Measurements from ENCODE around the gene VAC14.

Gene VAC14

GRCh38 chr16:70661918-70662641 lies 138.9 kb downstream of the VAC14 start:
- peak; percentile 52 for DNase-seq (ENCODE audit: low read depth)

DNA sequence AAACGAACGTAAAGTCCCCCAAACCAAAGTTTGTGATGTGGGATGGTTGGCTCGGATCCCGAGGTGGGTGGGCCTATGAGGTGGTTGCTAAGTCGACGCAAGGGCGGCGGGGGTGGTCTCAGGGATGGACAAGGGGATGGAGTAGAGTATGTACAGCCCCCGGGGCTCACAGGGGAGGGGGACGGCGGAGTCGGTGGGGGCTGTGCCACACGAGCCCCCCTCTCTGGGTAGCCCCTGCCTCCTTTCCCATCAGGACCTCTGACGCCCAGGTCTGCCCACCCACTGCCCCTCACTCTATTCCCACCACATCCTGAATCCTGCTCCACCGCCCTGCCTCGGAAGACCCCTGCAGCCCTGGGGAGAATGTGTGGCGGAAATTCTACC lies 139.4 kb downstream of the VAC14 start:
- no peak for DNase-seq (ENCODE audit: low read depth)

DNA sequence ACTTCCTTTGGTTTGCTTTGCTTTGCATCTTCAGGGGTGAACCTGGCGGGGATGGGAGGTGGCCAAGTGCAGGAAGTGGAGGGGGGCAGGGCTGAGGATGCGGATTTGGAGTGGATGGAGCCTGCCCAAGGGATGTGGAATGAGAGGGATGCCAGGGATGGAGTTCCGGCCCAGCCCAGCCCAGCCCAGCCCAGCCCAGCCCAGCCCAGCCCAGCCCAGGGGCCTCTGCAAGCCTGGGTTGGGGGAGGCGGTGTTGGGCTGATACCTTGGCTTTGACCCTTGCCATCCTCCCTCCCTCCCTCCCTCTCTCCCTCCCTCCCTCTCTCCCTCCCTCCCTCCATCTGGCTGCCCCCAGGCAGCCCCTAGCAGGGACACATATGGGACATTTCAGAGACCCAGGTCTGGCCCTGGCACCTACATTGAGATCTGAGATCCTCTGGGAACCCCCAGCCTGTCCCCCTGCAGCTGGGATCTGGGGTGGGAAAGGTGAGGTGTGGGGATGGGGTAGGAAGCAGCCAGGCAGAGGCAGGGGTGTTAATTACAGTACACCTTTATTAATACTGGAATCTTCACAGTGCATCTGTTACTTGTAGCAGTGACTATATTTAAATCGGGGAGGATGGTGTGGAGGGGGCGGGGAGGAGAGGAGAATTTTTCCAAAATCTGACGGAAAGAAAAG lies 140.1 kb downstream of the VAC14 start:
- no peak for DNase-seq (ENCODE audit: low read depth)

DNA sequence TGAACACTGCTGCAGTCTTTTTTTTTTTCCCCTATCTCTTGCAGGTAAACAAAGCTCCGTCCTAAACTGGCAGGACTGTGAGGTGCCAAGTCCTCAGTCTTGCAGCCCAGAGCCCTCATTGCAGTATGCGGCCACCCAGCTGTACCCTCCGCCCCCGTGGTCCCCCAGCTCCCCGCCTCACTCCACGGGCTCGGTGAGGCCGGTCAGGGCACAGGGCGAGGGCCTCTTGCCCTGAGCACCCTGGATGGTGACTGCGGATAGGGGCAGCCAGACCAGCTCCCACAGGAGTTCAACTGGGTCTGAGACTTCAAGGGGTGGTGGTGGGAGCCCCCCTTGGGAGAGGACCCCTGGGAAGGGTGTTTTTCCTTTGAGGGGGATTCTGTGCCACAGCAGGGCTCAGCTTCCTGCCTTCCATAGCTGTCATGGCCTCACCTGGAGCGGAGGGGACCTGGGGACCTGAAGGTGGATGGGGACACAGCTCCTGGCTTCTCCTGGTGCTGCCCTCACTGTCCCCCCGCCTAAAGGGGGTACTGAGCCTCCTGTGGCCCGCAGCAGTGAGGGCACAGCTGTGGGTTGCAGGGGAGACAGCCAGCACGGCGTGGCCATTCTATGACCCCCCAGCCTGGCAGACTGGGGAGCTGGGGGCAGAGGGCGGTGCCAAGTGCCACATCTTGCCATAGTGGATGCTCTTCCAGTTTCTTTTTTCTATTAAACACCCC lies 140.8 kb downstream of the VAC14 start:
- no peak for DNase-seq (ENCODE audit: low read depth)

DNA sequence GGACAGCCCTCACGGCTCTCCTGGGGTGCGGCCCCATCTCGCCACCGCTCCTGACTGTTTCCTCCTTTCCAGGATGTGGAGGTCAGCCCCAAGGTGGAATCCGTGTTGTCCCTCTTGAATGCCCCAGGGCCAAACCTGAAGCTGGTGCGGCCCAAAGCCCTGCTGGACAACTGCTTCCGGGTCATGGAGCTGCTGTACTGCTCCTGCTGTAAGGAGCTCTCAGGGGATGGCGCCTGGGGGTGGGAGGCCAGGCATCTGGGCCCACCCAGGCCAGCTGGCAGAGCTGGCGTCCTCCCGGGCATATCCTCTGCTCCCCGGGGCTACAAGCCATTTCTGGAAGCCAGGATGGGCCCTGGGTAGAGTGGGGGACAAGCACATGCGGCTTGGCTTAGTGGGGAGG lies 141.4 kb downstream of the VAC14 start:
- no peak for DNase-seq (ENCODE audit: low read depth)

GRCh38 chr16:70658921-70659320 lies 142.0 kb downstream of the VAC14 start:
- no peak for DNase-seq (ENCODE audit: low read depth)

DNA sequence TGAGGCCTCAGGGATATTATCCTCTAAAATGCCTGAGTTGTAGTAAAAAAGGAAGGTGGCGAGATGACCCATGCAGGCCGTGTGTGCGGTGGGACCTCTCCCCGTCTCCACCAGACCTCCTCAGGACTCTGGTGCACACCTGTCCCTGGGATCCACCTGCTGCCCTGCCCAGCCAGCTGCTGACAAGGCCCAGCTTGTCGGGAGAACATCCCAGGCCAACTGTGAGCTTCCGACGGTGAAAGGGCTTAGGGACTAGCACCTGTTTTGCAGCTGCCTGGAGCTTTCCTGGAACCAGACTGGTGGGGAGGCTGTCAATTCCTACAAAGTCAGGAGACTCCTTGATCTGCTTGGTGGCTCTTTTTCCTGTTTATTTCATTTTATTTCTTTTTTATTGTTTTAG lies 143.0 kb downstream of the VAC14 start:
- no peak for DNase-seq (ENCODE audit: low read depth)

- DNase-seq (ENCODE audit: low read depth), result no peak
Measured at GRCh38 chr16:70656712-70657263, 144.2 kb downstream of the VAC14 start.

GRCh38 chr16:70656065-70656711 lies 144.8 kb downstream of the VAC14 start:
- no peak for DNase-seq (ENCODE audit: low read depth)

- DNase-seq (ENCODE audit: low read depth), result peak; percentile 73
Measured at GRCh38 chr16:70653809-70654771, 146.9 kb downstream of the VAC14 start.

GRCh38 chr16:70653406-70653805 lies 147.6 kb downstream of the VAC14 start:
- no peak for DNase-seq (ENCODE audit: low read depth)

GRCh38 chr16:70652322-70652721 lies 148.6 kb downstream of the VAC14 start:
- DNase-seq (ENCODE audit: low read depth), result no peak

DNA sequence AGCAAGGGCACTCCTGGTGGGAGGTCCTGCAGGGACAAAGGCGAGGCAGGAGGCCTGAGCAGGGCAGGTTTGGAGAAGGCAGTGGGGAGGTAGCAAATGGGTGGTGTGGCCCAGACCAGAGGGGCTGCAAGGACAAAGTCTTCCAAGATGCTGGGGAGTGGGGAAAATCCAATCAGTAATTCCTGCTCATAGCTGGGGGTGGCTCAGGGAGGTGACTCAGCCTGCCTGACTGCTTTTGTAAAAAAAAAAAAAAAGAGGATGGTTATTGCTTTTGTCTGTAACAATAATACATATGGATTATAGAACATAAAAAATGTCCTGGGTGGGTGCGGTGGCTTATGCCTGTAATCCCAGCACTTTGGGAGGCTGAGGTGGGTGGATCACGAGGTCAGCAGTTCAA lies 149.4 kb downstream of the VAC14 start:
- no peak for DNase-seq (ENCODE audit: low read depth)

DNA sequence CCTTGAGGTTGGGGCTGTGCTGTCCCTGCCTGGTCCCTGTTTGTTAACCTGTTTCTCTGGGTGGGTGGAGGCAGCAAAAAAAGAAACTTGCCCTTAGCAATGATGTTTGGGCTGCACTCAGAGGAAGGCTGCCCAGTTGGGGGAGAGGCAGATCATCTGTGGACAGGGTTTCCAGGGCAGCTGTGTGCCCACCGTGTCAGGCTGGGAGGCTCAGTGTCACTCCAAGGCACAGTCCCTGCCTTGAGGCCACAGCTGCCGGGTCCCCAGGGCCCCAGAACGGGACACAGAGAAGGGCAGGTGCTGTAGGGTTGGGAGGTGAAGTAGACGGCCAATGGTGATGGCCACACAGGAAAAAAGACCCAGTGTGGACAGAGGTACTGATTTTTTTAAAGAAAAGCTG lies 150.7 kb downstream of the VAC14 start:
- no peak for DNase-seq (ENCODE audit: low read depth)

- no peak for DNase-seq (ENCODE audit: low read depth)
Measured at GRCh38 chr16:70649300-70649699, 151.7 kb downstream of the VAC14 start.

DNA sequence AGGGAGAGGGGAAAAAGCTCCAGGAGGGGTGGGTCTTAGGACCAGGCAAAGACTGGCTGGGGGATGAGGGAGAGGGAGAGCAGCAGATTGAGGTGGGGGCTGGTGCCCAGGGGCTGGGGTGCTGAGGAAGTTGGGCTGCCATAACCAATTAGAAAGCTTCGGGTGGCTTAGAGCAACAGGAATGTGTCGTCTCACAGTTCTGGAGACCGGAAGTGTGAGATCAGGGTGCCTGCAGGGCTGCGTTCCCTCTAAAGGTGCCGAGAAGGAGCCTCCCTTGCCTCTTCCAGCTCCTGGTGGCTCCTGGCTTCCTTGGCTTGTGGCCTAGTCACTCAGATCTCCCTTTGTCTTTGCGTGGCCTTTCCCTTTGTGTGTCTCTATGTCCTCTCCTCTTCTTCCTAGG lies 152.4 kb downstream of the VAC14 start:
- no peak for DNase-seq (ENCODE audit: low read depth)

DNA sequence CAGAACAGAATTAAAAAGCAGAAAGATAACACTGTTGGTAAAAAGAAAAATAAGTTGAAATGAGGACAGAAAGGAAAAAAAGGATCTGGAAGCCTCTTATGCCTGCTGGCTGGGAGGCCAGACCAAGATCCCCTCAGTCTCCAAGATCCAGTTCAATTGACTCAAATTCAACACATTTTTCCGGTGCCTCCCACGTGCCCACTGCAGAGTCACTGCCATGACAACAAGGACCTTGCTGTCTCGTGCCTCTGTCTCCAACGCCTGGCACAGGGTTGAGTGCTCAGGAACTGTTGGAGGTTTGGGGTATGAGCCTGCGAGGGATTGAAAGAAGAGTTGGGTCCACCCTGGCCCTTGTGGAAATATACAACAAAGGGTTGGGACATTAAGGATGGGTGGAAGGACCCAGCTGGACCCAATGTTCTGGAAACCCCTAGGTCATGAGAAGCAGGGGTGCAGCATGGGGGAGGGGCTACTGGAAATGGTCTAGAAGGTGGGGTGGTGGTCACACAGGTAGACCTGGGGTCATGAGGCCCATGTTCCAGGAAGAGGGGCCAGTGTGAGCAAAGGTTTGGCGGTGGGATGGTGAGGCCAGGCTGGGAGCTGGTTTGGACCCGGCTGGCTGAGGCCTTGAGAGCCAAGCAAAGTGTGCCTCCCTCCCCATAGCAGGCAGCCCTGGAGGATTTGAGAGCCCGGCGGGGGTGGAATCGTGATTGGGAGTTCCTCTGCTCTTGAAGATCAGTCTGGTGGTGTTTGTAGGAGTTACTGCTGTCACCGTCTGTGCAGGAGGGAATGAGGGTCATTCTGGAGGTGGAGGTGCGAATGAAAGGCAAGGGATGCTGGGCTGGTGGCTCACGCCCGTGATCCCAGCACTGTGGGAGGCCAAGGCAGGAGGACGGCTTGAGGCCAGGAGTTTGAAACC lies 153.3 kb downstream of the VAC14 start:
- no peak for DNase-seq (ENCODE audit: low read depth)

DNA sequence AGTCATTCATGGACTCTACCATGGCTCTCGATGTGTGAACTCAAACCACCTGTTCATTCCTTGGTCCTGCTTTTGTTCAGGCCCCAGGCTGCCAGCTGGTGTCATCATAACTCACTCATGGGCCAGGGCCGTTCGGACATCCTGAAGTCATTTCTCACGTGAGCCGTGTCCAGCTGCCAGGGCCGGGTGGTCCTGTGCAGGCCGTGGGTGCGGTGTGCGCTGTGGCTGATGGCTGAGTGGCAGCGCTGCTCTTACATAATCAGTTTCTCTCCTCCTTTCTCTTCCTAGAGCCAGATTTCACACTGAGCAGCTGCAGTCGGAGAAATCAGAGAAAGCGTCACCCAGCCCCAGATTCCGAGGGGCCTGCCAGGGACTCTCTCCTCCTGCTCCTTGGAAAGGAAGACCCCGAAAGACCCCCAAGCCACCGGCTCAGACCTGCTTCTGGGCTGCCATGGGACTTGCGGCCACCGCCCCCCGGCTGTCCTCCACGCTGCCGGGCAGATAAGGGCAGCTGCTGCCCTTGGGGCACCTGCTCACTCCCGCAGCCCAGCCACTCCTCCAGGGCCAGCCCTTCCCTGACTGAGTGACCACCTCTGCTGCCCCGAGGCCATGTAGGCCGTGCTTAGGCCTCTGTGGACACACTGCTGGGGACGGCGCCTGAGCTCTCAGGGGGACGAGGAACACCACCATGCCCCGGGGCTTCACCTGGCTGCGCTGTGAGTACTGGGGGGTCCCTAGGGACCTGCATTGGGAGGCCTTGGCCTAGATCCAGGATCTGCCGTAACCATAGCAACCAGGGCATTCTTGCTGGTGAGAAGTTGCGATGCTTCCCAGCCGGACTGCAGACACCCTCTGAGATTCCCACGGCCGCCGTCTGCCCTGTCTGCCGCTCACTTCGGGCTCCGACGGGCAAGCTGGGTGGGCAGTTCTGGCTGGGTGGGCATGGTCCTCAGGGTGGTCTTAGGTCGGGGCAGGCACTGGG lies 154.4 kb downstream of the VAC14 start, which contains the start of gene IL34:
TSS of gene IL34 (plus strand) at position 300 of the 982 bp plus-strand sequence. CDS start at position 689, 389 bp downstream.
- no peak for DNase-seq (ENCODE audit: low read depth)
